Skin of body (tissue), 3 donors: ENCODE measurements around the gene GALR3. TPM values are rescaled to one million over a fixed set of nuclear protein-coding genes. Genes with fewer than 3 reads are reported as not detected.

Experiments
- DNase-seq: peaks from one replicate; lab custom pipeline; 2025; lab: John Stamatoyannopoulos, UW
- small RNA-seq: library from RNA; depleted of rRNA; stranded (forward); fragments of <200 nt; gene quantifications from one replicate; pipeline ENCODE3, GENCODE V24; 2014; ENCODE audit warnings: low replicate concordance
- total RNA-seq: library from RNA; depleted of rRNA; stranded (reverse); fragments of >200 nt; gene quantifications from one replicate; pipeline ENCODE4 v1.2.3, GENCODE V29; 2014

The GALR3 gene
- total RNA-seq, 1 donor from 2014 or later: not detected

- no peak for DNase-seq
Observed at GRCh38 chr22:37865510-37865909, 42.3 kb downstream of the GALR3 start.

GRCh38 chr22:37870273-37870672 lies 47.1 kb downstream of the GALR3 start:
- no peak for DNase-seq

Small RNA genes lying within 50 kb of the gene (small RNA-seq; reads per million reads assigned to genes)
- 1.1 reads per million, percentile 79 among the genes with 10 or more reads in this experiment for gene MIR659

Other genes starting within 250 kb of the GALR3 start
- gene LGALS2, start 243.3 kb upstream of the GALR3 start, total RNA-seq: 0.39 TPM
- 29.9 TPM for gene GGA1, start 214.5 kb upstream of the GALR3 start, total RNA-seq
- gene SH3BP1, start 183.7 kb upstream of the GALR3 start, total RNA-seq: 8.4 TPM
- 2.0 TPM for gene PDXP, start 164.7 kb upstream of the GALR3 start, total RNA-seq
- gene LGALS1, start 147.7 kb upstream of the GALR3 start, total RNA-seq: 1,340 TPM
- gene NOL12, start 137.0 kb upstream of the GALR3 start, total RNA-seq: 16.3 TPM
- 40.1 TPM for gene TRIOBP, start 126.3 kb upstream of the GALR3 start, total RNA-seq
- 10.2 TPM for gene GCAT, start 15.4 kb upstream of the GALR3 start, total RNA-seq
- gene ANKRD54, start 21.0 kb downstream of the GALR3 start, total RNA-seq: 10.4 TPM
- 384 TPM for gene EIF3L, start 26.0 kb downstream of the GALR3 start, total RNA-seq
- 18.8 TPM for gene MICALL1, start 82.9 kb downstream of the GALR3 start, total RNA-seq
- gene C22orf23, start 130.2 kb downstream of the GALR3 start, total RNA-seq: 0.20 TPM
- gene POLR2F, start 130.3 kb downstream of the GALR3 start, total RNA-seq: 30.6 TPM
- 4.3 TPM for gene SOX10, start 161.2 kb downstream of the GALR3 start, total RNA-seq
- 15.4 TPM for gene PICK1, start 234.0 kb downstream of the GALR3 start, total RNA-seq